AG20443 (cell line): ENCODE measurements around the gene SPA17.
A peak's percentile ranks its signal among the peaks of the same experiment; 100 is the strongest.

Experiments
- DNase-seq: peaks from one replicate; pipeline ENCODE4 v3.0.0; 2012; ENCODE audit warnings: low spot score, mixed read lengths

The SPA17 gene

GRCh38 chr11:124724979-124725718 lies 51.4 kb downstream of the SPA17 start:
- DNase-seq = no peak

DNA sequence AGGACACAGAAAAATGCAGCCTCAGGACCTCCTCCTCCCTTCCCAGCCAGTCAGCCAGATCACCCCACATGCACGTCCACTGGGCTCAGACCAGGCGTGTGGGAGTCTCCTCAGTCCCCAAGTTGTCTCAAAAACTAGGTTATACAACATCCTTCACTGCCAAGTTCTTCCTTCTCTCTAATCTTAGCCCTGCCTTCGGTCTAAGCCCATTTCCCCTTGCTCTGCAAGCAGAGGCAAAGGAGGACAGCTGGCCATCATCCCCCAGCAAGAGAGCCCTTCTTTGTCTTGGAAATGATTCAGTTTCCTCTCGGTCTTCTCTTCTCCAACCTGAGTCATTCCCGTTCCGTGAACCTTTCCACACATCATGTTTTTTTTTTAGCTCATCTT lies 52.0 kb downstream of the SPA17 start:
- DNase-seq = no peak

DNA sequence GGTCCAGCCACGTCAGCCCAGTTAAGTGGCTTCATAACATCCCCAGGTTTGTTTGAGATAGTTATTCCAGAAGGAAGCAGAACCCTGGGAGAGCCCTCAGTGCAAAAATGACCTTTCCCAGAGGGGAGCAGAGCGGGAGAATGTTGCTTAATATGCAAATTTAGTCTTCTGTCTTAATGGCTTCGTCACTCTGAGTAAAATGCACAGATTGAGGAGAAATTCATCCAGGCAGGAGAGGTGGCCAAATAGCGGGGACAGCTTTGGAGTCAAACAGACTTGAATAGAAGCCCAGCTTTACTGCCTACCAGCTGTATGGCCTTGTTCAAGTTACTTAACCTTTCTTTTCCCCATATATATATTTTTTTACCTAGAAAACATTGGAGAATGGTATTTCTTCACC lies 53.8 kb downstream of the SPA17 start:
- no peak for DNase-seq

DNA sequence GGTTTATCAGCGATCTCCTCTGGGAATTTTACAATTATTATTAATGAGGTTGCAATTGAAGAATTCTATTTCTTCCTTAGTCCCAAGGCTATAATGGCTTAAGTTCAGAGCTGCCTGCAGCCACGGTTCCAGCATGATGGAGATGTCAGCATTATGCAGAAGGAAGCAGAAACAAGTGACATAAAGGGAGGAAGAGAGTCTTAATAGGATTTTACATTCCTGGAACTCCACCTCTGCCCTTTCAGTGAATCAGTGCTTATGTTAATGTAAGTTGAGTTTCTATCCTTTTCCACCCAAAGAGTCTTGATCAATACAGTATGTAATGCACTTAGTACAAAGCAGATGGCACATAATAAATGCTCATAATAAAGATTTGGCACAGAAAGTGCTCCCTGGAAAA lies 54.4 kb downstream of the SPA17 start:
- DNase-seq = no peak

DNA sequence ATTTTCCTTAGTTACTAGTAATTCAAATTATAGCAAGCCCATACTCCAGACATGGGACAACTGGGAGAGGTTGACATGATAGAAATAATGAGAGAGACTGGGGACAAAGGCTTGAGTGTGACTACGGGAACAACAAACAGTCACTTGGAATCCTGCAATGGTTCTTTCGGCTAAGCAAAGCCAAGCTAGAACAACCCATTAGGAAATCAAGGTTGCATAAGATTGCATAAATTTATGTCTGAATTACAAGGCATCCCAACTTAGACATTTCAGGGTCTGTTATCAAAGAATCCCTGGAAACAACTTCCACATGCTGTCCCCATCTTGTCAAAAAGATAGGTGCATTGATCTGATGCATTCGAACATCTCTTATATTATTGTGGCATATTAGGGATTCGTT lies 55.9 kb downstream of the SPA17 start:
- DNase-seq = no peak

GRCh38 chr11:124732230-124732629 lies 58.5 kb downstream of the SPA17 start:
- DNase-seq = no peak

GRCh38 chr11:124736736-124737135 lies 63.0 kb downstream of the SPA17 start:
- no peak for DNase-seq

GRCh38 chr11:124737638-124738305 lies 64.1 kb downstream of the SPA17 start:
- DNase-seq = no peak

DNA sequence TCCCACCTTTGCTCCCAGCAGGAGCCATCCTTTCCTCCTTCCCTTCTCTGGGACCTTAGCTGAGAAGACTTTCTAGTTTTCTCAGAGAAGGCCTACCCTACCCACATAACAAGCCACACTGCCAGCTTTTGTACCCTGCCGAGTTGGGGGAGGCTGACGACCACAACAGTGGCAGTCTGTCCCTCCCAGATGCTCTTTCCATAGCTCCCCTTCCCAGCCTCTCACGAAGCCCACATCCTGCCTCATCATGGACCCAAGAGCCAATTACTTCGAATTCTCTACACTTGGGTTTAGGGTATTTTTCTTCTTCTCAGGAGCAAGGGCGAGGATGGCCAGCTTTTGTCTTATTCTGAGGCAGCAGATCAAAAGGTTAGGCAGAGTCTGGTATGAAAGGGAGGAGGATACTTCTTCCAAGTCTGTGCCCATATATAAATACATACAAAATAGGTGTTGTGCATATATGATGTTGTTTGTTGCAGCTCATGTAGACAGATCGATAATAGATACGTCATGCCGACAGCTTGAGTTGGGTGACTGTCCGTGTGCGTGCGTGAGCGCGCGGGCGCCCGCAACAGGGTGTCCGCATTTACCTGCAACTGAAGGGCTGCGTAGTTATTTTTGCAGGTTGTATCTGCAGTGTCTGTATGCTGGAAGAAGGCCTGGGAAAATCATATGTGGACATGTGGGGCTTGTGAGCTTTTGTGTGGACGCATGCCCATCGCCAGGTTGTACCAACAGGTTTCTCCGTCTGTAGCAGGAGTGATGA lies 65.2 kb downstream of the SPA17 start:
- DNase-seq = no peak

DNA sequence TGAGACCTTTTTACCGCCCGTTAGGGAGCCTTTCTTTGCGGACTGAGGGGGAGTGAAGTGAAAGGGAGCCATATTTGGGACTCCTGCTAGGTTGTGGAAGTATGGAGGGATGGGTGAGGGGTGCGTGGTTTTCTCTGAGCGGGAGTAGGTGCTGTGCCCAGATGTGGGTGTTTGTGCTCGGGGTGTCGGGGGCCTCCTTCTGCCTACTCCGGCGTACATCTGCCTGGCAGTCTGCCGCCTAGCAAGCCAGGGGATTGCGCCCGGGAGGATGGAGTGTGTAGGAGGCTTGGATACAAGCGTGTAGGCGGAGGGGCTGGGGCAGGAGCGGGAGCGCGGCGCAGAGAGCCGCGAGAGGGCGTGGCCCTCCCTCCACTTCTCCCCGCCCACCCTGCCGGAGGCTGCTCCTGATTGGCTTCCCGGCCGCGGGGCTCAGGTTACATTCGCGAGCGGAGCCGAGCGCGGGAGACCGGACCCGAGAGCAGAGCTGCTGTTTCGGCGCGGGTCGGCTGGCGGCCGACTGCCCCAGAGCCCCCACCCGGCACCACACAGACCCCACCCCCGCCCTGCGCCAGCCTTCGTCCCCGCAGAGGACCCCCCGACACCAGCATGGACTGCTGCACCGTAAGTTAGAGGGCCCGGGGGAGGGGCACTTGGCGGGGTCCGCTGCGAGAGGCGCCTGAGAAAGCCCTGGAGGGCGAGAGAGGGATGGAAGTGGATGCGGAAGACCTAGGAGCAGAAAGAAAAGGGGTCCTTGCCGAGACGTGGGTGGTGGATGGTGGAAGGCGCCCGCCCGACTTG lies 66.0 kb downstream of the SPA17 start, which contains the start of gene NRGN:
TSS of gene NRGN (plus strand) at position 464 of the 798 bp plus-strand sequence. CDS start at position 607, 143 bp downstream.
- DNase-seq = peak; percentile 98

DNA sequence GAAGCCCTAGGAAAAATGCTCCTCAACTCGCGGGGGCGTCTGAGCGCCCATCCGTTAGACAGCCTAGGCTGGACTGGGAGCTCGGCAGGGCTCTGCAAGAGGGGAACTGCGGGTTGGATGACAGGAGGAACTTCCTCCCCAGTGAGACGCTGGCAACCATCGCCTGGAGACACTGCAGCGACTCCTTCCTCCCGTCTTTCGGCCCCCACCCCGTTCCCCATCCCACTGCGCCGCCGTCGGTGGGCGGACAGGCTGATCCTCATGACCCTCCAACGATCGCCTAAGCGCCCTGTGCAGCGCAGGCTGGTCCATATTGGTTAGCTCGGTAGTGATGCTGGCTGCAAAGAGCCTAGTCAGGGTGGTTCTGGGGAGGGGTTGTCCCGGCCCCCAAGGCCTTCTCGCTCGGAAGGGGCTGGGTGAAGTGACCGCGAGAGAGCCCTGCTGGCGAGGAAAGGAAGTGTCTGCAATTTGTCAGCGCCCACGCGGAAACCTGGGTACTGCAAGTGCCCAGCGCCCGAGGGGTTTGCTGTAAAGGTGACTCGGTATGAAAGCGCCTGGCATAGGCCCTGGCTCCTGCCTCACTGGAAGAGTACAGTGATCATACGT lies 66.7 kb downstream of the SPA17 start:
- no peak for DNase-seq

- DNase-seq = no peak
Measured at GRCh38 chr11:124742555-124742954, 68.9 kb downstream of the SPA17 start.

DNA sequence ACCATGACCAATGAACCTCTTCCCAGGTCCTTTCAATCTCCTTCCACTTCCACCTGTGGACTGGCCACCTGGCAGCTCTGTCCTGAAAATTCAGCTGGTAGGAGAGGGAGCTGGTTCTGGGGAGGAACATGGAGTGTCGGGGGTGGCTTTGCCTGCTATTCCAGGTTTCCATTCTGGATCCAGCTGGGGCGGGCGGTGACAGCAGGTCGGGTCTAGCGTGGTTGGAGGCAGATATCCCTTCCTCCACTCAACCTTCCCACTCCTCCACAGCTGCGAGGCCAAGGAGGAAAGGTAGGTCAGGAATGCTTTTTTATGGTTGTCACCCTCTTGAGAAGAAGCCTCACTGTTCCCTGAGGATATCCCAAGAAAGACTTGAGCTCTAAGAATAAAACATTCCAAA lies 69.3 kb downstream of the SPA17 start:
- DNase-seq = no peak

DNA sequence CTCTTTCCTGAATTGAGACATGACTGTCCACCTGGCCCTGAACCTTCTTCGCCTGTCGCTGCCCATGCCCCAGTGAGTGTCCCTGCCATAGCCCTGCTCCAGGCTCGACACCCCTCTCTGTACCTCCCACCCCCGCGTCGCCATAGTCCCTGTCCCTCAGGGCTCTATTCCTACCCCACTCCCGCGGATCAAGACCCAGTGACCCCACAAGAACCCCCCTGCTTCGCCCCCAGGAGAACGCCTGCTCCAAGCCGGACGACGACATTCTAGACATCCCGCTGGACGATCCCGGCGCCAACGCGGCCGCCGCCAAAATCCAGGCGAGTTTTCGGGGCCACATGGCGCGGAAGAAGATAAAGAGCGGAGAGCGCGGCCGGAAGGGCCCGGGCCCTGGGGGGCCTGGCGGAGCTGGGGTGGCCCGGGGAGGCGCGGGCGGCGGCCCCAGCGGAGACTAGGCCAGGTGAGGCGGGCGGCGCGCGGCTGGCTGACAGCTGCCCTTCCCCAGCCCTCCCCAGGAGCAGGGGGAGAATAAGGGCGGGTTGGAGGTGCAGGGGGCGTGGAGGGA lies 71.6 kb downstream of the SPA17 start:
- no peak for DNase-seq

- peak; percentile 15 for DNase-seq
Measured at GRCh38 chr11:124745835-124746620, 72.3 kb downstream of the SPA17 start.

GRCh38 chr11:124746621-124747243 lies 73.0 kb downstream of the SPA17 start:
- DNase-seq = peak; percentile 92
